Pancreas (tissue), 10 donors: Measurements from ENCODE around the gene ASPRV1. TPM values are rescaled to one million over a fixed set of nuclear protein-coding genes. Genes with fewer than 3 reads are reported as not detected.

Experiments
- ATAC-seq, 4 donors: fragments of 200-7000 bp; cut with Tn5 transposase; one replicate each; pipeline versions ENCODE4 v1.8.0 to v1.9.1; 2020; ENCODE audit warnings: mild to moderate bottlenecking in 4 of 4, moderate library complexity in 4 of 4
- DNase-seq, 6 donors: peaks; one replicate each; pipeline ENCODE4 v3.0.0-alpha.2; 2020
- FAIRE-seq: peaks from 2 replicates; lab custom pipeline; 2012; peaks lifted over from hg19 to GRCh38; lab: Jason Lieb, UNC
- H3K27ac ChIP-seq, 4 donors: fragments of 200-600 bp; sonication (generic); 1 replicate in 3 of 4; 2 replicates in 1 of 4; pipeline versions ENCODE4 v1.5.0 to v1.8.0; 2020
- H3K27me3 ChIP-seq, 4 donors: fragments of 200-600 bp; one replicate each; pipeline ENCODE4 v1.8.0; 2021
- H3K36me3 ChIP-seq, 3 donors: fragments of 200-600 bp; sonication (generic) in 1 of 3; one replicate each; pipeline versions ENCODE4 v1.5.0 to v1.8.0; 2020 to 2021
- H3K4me1 ChIP-seq, 3 donors: fragments of 200-600 bp; one replicate each; pipeline ENCODE4 v1.8.0; 2021
- H3K4me3 ChIP-seq, 4 donors: fragments of 200-600 bp; sonication (generic) in 2 of 4; one replicate each; pipeline versions ENCODE4 v1.5.0 to v1.8.0; 2020 to 2021
- H3K9me3 ChIP-seq, 4 donors: fragments of 200-600 bp; one replicate each; pipeline ENCODE4 v1.8.0; 2021
- CTCF ChIP-seq, 4 donors: fragments of 200-600 bp; sonication (generic) in 3 of 4; IDR thresholded peaks; one replicate each; pipeline versions ENCODE4 v1.5.0 to v1.8.0; 2021; ENCODE audit warnings: antibody characterized with exemption in 4 of 4
- WGBS, 2 donors: extraction: QIAGEN DNeasy Blood & Tissue Kit; methylation state at CpG; one replicate each; pipeline ENCODE4 v1.1.7; 2013; 5-methylcytosine and 5-hydroxymethylcytosine counted together
- intact Hi-C, 3 donors: fragments of 100-400 bp; cut with DNase I; formaldehyde crosslinking; loops; one replicate each; pipeline versions ENCODE4 v1.11.1 to v1.14.2; 2022
- polyA plus RNA-seq, 2 donors: library from polyadenylated mRNA; stranded (reverse); fragments of 200-250 nt; gene quantifications; one replicate each; pipeline ENCODE4 v1.2.3, GENCODE V29; 2013
- total RNA-seq, 6 donors: library from RNA; stranded (reverse); fragmentation: NEBNext Ultra II Directional in 4 of 6; extraction: Animal tissue kit (Norgen Biotek cat#: 25700) in 4 of 6; gene quantifications; one replicate each; pipeline versions ENCODE4 v1.2.1 to v1.2.4, GENCODE V29; 2021 to 2023
- donor health status: healthy with polysubstance abuse.
- donor health status: DM: no; HTN: no; CAD: no; lungs with moderate emphysema.
- donor health status: DM: no; HTN: no; CAD: no.
- donor health status: control.
- donor health status: control.
- donor health status: Bipolar disorder and iron deficiency.
- donor health status: DM: yes; HTN: yes; CAD: no.
- donor health status: DM: no; HTN: no; CAD: no.
- donor health status: DM: no; HTN: no; CAD: no.
- donor health status: DM: yes; HTN: yes; CAD: no.

The ASPRV1 gene
- total and polyA plus RNA-seq, 8 donors: 0.12 to 1.2 (median 0.29) TPM

GRCh38 chr2:70006447-70006784 is 45.0 kb upstream of the ASPRV1 start:
- ATAC-seq (no peak), DNase-seq (no peak), FAIRE-seq (no peak)
- no peaks in the 10 kb centered on the region for H3K4me1 ChIP-seq
- no peak overlapping the region for H3K27ac ChIP-seq
- H3K36me3 ChIP-seq: no peaks in the 10 kb centered on the region
- WGBS, 2 donors: 41 to 60% methylated on average over 1 of the region's 1 CpG
- no peaks in the 10 kb centered on the region for H3K9me3 ChIP-seq
- H3K4me3 ChIP-seq: no peak overlapping the region
- H3K27me3 ChIP-seq: no peaks in the 10 kb centered on the region
- no peak for TF ChIP-seq CTCF (IDR thresholded peaks at IDR 0.05)
- intact Hi-C loops: no loop called here

GRCh38 chr2:70005752-70006446 is 44.5 kb upstream of the ASPRV1 start:
- no peak for FAIRE-seq
- Histone ChIP-seq H3K27ac (no peak overlapping the region), H3K36me3 (no peaks in the 10 kb centered on the region), H3K9me3 (no peaks in the 10 kb centered on the region), H3K27me3 (no peaks in the 10 kb centered on the region), H3K4me1 (no peaks in the 10 kb centered on the region), H3K4me3 (no peak overlapping the region)
- no peak for DNase-seq
- no peak for ATAC-seq
- no peak for TF ChIP-seq CTCF (IDR thresholded peaks at IDR 0.05)
- 82 to 87% methylated on average over 6 of the region's 6 CpGs for whole genome bisulfite sequencing, 2 donors
- intact Hi-C loops: no loop called here

- no peak for ATAC-seq
- WGBS, 2 donors: 87 to 89% methylated on average over 2 of the region's 2 CpGs
- H3K9me3 ChIP-seq: no peaks in the 10 kb centered on the region
- FAIRE-seq: no peak
- intact Hi-C loops: no loop called here
- H3K27ac ChIP-seq: no peak overlapping the region
- H3K4me3 ChIP-seq: no peak overlapping the region
- no peak for DNase-seq
- TF ChIP-seq CTCF (IDR thresholded peaks at IDR 0.05): no peak
- no peaks in the 10 kb centered on the region for H3K27me3 ChIP-seq
- H3K4me1 ChIP-seq: no peaks in the 10 kb centered on the region
- no peaks in the 10 kb centered on the region for H3K36me3 ChIP-seq
These were observed 43.8 kb upstream of the ASPRV1 start for GRCh38 chr2:70005216-70005615.

- ATAC-seq: no peak
- Histone ChIP-seq H3K9me3 (no peaks in the 10 kb centered on the region), H3K36me3 (no peaks in the 10 kb centered on the region), H3K27ac (no peak overlapping the region), H3K4me3 (no peak overlapping the region), H3K4me1 (no peaks in the 10 kb centered on the region), H3K27me3 (no peaks in the 10 kb centered on the region)
- 90 to 93% methylated on average over 6 of the region's 6 CpGs for WGBS, 2 donors
- DNase-seq: no peak
- FAIRE-seq: no peak
- no peak for TF ChIP-seq CTCF (IDR thresholded peaks at IDR 0.05)
- intact Hi-C loops: no loop called here
These were observed 41.8 kb upstream of the ASPRV1 start for GRCh38 chr2:70003093-70003830.
